ENCODE data around the gene AVPI1.
A peak's percentile ranks its signal among the peaks of the same experiment; 100 is the strongest.

GRCh38 chr10:97686962-97687784, at the start of gene AVPI1:
- peak; percentile 43; the same call in 1 of the 2 replicates for TF ChIP-seq FOXM1 (IDR thresholded peaks at IDR 0.05; ENCODE audit: borderline replicate concordance, low read depth)
- TF ChIP-seq TCF12 (IDR thresholded peaks at IDR 0.05; ENCODE audit: low read depth), result peak; percentile 90
- no peak for TF ChIP-seq RAD21 (IDR thresholded peaks at IDR 0.05; ENCODE audit: low read depth)
- TF ChIP-seq CEBPB (IDR thresholded peaks at IDR 0.05), result no peak
- TF ChIP-seq MAX (IDR thresholded peaks at IDR 0.05), result peak; percentile 99
- TF ChIP-seq CREB1 (IDR thresholded peaks at IDR 0.05; ENCODE audit: low read depth), result peak; percentile 77
- TF ChIP-seq ZBTB7A (IDR thresholded peaks at IDR 0.05; ENCODE audit: low read depth), result no peak; the same call in 1 of the 2 replicates
- TF ChIP-seq NFIC (IDR thresholded peaks at IDR 0.05), result peak; percentile 97
- peak; percentile 67 for TF ChIP-seq EP300 (IDR thresholded peaks at IDR 0.05; ENCODE audit: borderline replicate concordance)
- peak; percentile 81 for TF ChIP-seq TAF1 (IDR thresholded peaks at IDR 0.05; ENCODE audit: low read depth)
- peak; percentile 52; the same call in 1 of the 2 replicates for TF ChIP-seq YY1 (IDR thresholded peaks at IDR 0.05; ENCODE audit: low read depth)
- peak; percentile 97 for TF ChIP-seq USF1 (IDR thresholded peaks at IDR 0.05)
- no peak for TF ChIP-seq REST (IDR thresholded peaks at IDR 0.05; ENCODE audit: low read depth)
- TF ChIP-seq TEAD4 (IDR thresholded peaks at IDR 0.05), result peak; percentile 98
